ENCODE data around the gene CALN1.

DNA sequence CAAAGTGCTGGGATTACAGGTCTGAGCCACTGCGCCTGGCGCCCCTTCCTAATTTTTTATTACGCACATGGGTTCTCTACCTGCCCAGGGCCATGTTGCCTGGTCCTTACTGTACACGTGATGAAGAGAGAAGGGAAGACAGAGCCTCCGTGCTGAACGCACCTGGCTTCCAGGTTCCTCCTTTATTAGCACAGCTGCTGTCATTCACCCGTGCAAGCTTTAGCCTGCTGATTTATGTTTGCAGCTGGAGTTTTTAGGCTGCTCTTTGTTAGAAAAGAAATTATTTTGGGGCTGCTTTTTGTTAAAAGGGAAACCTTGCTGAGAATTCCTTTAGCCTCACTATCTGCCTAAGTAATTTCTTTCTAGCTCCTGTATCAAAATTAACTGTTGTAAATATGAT lies 417.0 kb downstream of the CALN1 start:
- TF ChIP-seq, protein P1, sequence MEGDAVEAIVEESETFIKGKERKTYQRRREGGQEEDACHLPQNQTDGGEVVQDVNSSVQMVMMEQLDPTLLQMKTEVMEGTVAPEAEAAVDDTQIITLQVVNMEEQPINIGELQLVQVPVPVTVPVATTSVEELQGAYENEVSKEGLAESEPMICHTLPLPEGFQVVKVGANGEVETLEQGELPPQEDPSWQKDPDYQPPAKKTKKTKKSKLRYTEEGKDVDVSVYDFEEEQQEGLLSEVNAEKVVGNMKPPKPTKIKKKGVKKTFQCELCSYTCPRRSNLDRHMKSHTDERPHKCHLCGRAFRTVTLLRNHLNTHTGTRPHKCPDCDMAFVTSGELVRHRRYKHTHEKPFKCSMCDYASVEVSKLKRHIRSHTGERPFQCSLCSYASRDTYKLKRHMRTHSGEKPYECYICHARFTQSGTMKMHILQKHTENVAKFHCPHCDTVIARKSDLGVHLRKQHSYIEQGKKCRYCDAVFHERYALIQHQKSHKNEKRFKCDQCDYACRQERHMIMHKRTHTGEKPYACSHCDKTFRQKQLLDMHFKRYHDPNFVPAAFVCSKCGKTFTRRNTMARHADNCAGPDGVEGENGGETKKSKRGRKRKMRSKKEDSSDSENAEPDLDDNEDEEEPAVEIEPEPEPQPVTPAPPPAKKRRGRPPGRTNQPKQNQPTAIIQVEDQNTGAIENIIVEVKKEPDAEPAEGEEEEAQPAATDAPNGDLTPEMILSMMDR (IDR thresholded peaks at IDR 0.05; ENCODE audit: poor library complexity): no peak
- TF ChIP-seq EZH2phosphoT487 (IDR thresholded peaks at IDR 0.05; ENCODE audit: low read depth, severe bottlenecking, unreplicated experiment) (no peak), EZH2 (IDR thresholded peaks at IDR 0.05; ENCODE audit: borderline replicate concordance) (no peak)
